Transverse colon (tissue), 4 donors: ENCODE results near the gene SAMHD1.
"Not testable (repeated sequence)": the region's sequence is repeated elsewhere in the genome, so short reads cannot be mapped to it uniquely, and the experiment has no call there.

Experiments
- EP300 ChIP-seq: sonication (generic); formaldehyde crosslinking; IDR thresholded peaks from one replicate; pipeline ENCODE4 v1.6.1; 2017; ENCODE audit warnings: antibody characterized with exemption, low read depth
- POLR2A ChIP-seq: fragments of 450-650 bp; IDR thresholded peaks from one replicate; pipeline ENCODE4 v1.6.1; 2016; ENCODE audit warnings: antibody characterized with exemption, mild to moderate bottlenecking, moderate library complexity
- POLR2AphosphoS5 ChIP-seq, 3 donors: sonication (generic); formaldehyde crosslinking; IDR thresholded peaks; one replicate each; pipeline ENCODE4 v1.6.1; 2016; ENCODE audit warnings: antibody characterized with exemption in 3 of 3
- TF ChIP-seq, protein P1 (sequence below), 5 experiments: fragments of 200-600 bp in 3 of 5; fragments of 450-650 bp in 2 of 5; sonication (generic) in 3 of 5; IDR thresholded peaks; 1 replicate in 2 of 5; 2 replicates in 3 of 5; pipeline ENCODE4 v1.5.1; 2016 to 2017; ENCODE audit warnings: antibody characterized with exemption in 5 of 5, inconsistent platforms in 3 of 5, mild to moderate bottlenecking in 2 of 5, moderate library complexity in 1 of 5

DNA sequence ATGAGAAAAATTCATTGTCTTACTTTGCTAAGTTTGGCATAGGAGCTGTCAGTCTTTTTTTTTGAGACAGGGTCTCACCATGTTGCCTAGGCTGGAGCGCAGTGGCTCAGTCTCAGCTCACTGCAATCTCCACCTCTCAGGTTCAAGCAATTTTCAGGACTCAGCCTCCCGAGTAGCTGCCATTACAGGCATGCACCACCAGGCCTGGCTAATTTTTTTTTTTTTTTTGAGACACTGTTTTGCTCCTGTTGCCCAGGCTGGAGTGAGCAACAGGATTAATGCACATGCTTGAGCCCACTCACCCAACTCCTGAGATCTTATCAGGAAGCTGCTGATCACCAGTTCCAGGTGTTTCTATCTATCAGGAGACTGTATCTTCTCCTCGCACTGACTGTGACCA, 15.5 kb upstream of the SAMHD1 start:
- TF ChIP-seq, protein P1, sequence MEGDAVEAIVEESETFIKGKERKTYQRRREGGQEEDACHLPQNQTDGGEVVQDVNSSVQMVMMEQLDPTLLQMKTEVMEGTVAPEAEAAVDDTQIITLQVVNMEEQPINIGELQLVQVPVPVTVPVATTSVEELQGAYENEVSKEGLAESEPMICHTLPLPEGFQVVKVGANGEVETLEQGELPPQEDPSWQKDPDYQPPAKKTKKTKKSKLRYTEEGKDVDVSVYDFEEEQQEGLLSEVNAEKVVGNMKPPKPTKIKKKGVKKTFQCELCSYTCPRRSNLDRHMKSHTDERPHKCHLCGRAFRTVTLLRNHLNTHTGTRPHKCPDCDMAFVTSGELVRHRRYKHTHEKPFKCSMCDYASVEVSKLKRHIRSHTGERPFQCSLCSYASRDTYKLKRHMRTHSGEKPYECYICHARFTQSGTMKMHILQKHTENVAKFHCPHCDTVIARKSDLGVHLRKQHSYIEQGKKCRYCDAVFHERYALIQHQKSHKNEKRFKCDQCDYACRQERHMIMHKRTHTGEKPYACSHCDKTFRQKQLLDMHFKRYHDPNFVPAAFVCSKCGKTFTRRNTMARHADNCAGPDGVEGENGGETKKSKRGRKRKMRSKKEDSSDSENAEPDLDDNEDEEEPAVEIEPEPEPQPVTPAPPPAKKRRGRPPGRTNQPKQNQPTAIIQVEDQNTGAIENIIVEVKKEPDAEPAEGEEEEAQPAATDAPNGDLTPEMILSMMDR (IDR thresholded peaks at IDR 0.05), result not testable (repeated sequence)
- not testable (repeated sequence) for TF ChIP-seq EP300; POLR2A; POLR2AphosphoS5 (IDR thresholded peaks at IDR 0.05)
